ENCODE data around the gene FSHR.

Gene FSHR

GRCh38 chr2:48929571-48930301 lies 224.6 kb downstream of the FSHR start:
- no peak overlapping the region for H2BK120ac ChIP-seq (ENCODE audit: insufficient read depth, low read length, poor library complexity)
- H3K4me3 ChIP-seq (ENCODE audit: low read depth, low read length): no peak overlapping the region
- H3K9ac ChIP-seq (ENCODE audit: low read length): no peak overlapping the region
- H3K36me3 ChIP-seq (ENCODE audit: control insufficient read depth in 1 of 2, insufficient read depth in 2 of 2, low read length in 2 of 2): no peaks in the 10 kb centered on the region
- no peak overlapping the region for H3K4me2 ChIP-seq (ENCODE audit: low read length)
- H4K91ac ChIP-seq (ENCODE audit: low read depth, low read length): no peak overlapping the region
- no peak overlapping the region for H2BK12ac ChIP-seq (ENCODE audit: low read length)
- no peaks in the 10 kb centered on the region for H3K27me3 ChIP-seq (ENCODE audit: insufficient read depth, low read length)
- no peak overlapping the region for H4K12ac ChIP-seq (ENCODE audit: low read depth, low read length)
- no peak overlapping the region for H4K8ac ChIP-seq (ENCODE audit: low read depth, low read length)
- H3K9me3 ChIP-seq (ENCODE audit: insufficient read depth, low read depth, low read length): no peaks in the 10 kb centered on the region
- no peaks in the 10 kb centered on the region for H3K79me1 ChIP-seq (ENCODE audit: low read length)
- DNase-seq: no peak
- H3K4ac ChIP-seq (ENCODE audit: low read depth, low read length): no peak overlapping the region
- no peak overlapping the region for H3K14ac ChIP-seq (ENCODE audit: low read length)
- H3K4me1 ChIP-seq (ENCODE audit: control insufficient read depth in 1 of 2, insufficient read depth in 2 of 2, low read length in 2 of 2): no peaks in the 10 kb centered on the region
- no peak overlapping the region for H2AK5ac ChIP-seq (ENCODE audit: low read length)
- WGBS (ENCODE audit: extremely low coverage, insufficient coverage, insufficient read length): no CpG with 5 or more reads among the region's 6 CpGs
- no peaks in the 10 kb centered on the region for H3K79me2 ChIP-seq (ENCODE audit: control insufficient read depth, insufficient read depth, low read length, poor library complexity)
- no peak overlapping the region for H2BK5ac ChIP-seq (ENCODE audit: low read depth, low read length, poor library complexity)
- no peak overlapping the region for H3K23ac ChIP-seq (ENCODE audit: low read length)
- no peak overlapping the region for H3K18ac ChIP-seq (ENCODE audit: low read length)
- no peak overlapping the region for H3K27ac ChIP-seq (ENCODE audit: low read depth, low read length)
- no peak overlapping the region for H2AFZ ChIP-seq (ENCODE audit: insufficient read depth, low read length, poor library complexity)

- Histone ChIP-seq H3K79me2 (ENCODE audit: control insufficient read depth, insufficient read depth, low read length, poor library complexity) (no peaks in the 10 kb centered on the region), H3K27ac (ENCODE audit: low read depth, low read length) (no peak overlapping the region), H3K36me3 (ENCODE audit: control insufficient read depth in 1 of 2, insufficient read depth in 2 of 2, low read length in 2 of 2) (no peaks in the 10 kb centered on the region), H3K4ac (ENCODE audit: low read depth, low read length) (no peak overlapping the region), H3K9ac (ENCODE audit: low read length) (no peak overlapping the region), H4K12ac (ENCODE audit: low read depth, low read length) (no peak overlapping the region), H3K4me3 (ENCODE audit: low read depth, low read length) (no peak overlapping the region), H2BK12ac (ENCODE audit: low read length) (no peak overlapping the region), H3K9me3 (ENCODE audit: insufficient read depth, low read depth, low read length) (no peaks in the 10 kb centered on the region), H2BK120ac (ENCODE audit: insufficient read depth, low read length, poor library complexity) (no peak overlapping the region), H3K14ac (ENCODE audit: low read length) (no peak overlapping the region), H3K4me1 (ENCODE audit: control insufficient read depth in 1 of 2, insufficient read depth in 2 of 2, low read length in 2 of 2) (no peaks in the 10 kb centered on the region), H3K18ac (ENCODE audit: low read length) (no peak overlapping the region), H3K23ac (ENCODE audit: low read length) (no peak overlapping the region), H3K4me2 (ENCODE audit: low read length) (no peak overlapping the region), H2BK5ac (ENCODE audit: low read depth, low read length, poor library complexity) (no peak overlapping the region), H3K27me3 (ENCODE audit: insufficient read depth, low read length) (no peaks in the 10 kb centered on the region), H4K91ac (ENCODE audit: low read depth, low read length) (no peak overlapping the region), H4K8ac (ENCODE audit: low read depth, low read length) (no peak overlapping the region), H2AFZ (ENCODE audit: insufficient read depth, low read length, poor library complexity) (no peak overlapping the region), H3K79me1 (ENCODE audit: low read length) (no peaks in the 10 kb centered on the region), H2AK5ac (ENCODE audit: low read length) (no peak overlapping the region)
- no peak for DNase-seq
- WGBS (ENCODE audit: extremely low coverage, insufficient coverage, insufficient read length): no CpG with 5 or more reads among the region's 2 CpGs
These were observed 227.0 kb downstream of the FSHR start for GRCh38 chr2:48927355-48927754.

GRCh38 chr2:48915884-48916283 lies 238.4 kb downstream of the FSHR start:
- Histone ChIP-seq H4K91ac (ENCODE audit: low read depth, low read length) (no peak overlapping the region), H3K9ac (ENCODE audit: low read length) (no peak overlapping the region), H4K12ac (ENCODE audit: low read depth, low read length) (no peak overlapping the region), H3K4me2 (ENCODE audit: low read length) (no peak overlapping the region), H3K23ac (ENCODE audit: low read length) (no peak overlapping the region), H3K14ac (ENCODE audit: low read length) (no peak overlapping the region), H3K18ac (ENCODE audit: low read length) (no peak overlapping the region), H3K4me1 (ENCODE audit: control insufficient read depth in 1 of 2, insufficient read depth in 2 of 2, low read length in 2 of 2) (no peaks in the 10 kb centered on the region), H2AK5ac (ENCODE audit: low read length) (no peak overlapping the region), H2AFZ (ENCODE audit: insufficient read depth, low read length, poor library complexity) (no peak overlapping the region), H3K27me3 (ENCODE audit: insufficient read depth, low read length) (no peaks in the 10 kb centered on the region), H3K4ac (ENCODE audit: low read depth, low read length) (no peak overlapping the region), H4K8ac (ENCODE audit: low read depth, low read length) (no peak overlapping the region), H2BK120ac (ENCODE audit: insufficient read depth, low read length, poor library complexity) (no peak overlapping the region), H3K79me1 (ENCODE audit: low read length) (no peaks in the 10 kb centered on the region), H2BK5ac (ENCODE audit: low read depth, low read length, poor library complexity) (no peak overlapping the region), H3K9me3 (ENCODE audit: insufficient read depth, low read depth, low read length) (peaks cover 4% of the 10 kb centered on the region), H3K79me2 (ENCODE audit: control insufficient read depth, insufficient read depth, low read length, poor library complexity) (no peaks in the 10 kb centered on the region), H3K4me3 (ENCODE audit: low read depth, low read length) (no peak overlapping the region), H3K36me3 (ENCODE audit: control insufficient read depth in 1 of 2, insufficient read depth in 2 of 2, low read length in 2 of 2) (no peaks in the 10 kb centered on the region), H3K27ac (ENCODE audit: low read depth, low read length) (no peak overlapping the region), H2BK12ac (ENCODE audit: low read length) (no peak overlapping the region)
- WGBS (ENCODE audit: extremely low coverage, insufficient coverage, insufficient read length): no CpG with 5 or more reads among the region's 19 CpGs
- no peak for DNase-seq

- WGBS (ENCODE audit: extremely low coverage, insufficient coverage, insufficient read length): no CpG with 5 or more reads among the region's 10 CpGs
- H3K4me3 ChIP-seq (ENCODE audit: low read depth, low read length): no peak overlapping the region
- no peak overlapping the region for H2BK120ac ChIP-seq (ENCODE audit: insufficient read depth, low read length, poor library complexity)
- no peak overlapping the region for H2BK12ac ChIP-seq (ENCODE audit: low read length)
- peaks cover 4% of the 10 kb centered on the region for H3K9me3 ChIP-seq (ENCODE audit: insufficient read depth, low read depth, low read length)
- no peaks in the 10 kb centered on the region for H3K4me1 ChIP-seq (ENCODE audit: control insufficient read depth in 1 of 2, insufficient read depth in 2 of 2, low read length in 2 of 2)
- no peak overlapping the region for H3K4me2 ChIP-seq (ENCODE audit: low read length)
- no peak overlapping the region for H2AFZ ChIP-seq (ENCODE audit: insufficient read depth, low read length, poor library complexity)
- H4K91ac ChIP-seq (ENCODE audit: low read depth, low read length): no peak overlapping the region
- no peak overlapping the region for H4K12ac ChIP-seq (ENCODE audit: low read depth, low read length)
- DNase-seq: no peak
- H3K27ac ChIP-seq (ENCODE audit: low read depth, low read length): no peak overlapping the region
- no peak overlapping the region for H3K14ac ChIP-seq (ENCODE audit: low read length)
- H3K27me3 ChIP-seq (ENCODE audit: insufficient read depth, low read length): no peaks in the 10 kb centered on the region
- H3K23ac ChIP-seq (ENCODE audit: low read length): no peak overlapping the region
- H4K8ac ChIP-seq (ENCODE audit: low read depth, low read length): no peak overlapping the region
- H3K18ac ChIP-seq (ENCODE audit: low read length): no peak overlapping the region
- no peaks in the 10 kb centered on the region for H3K79me2 ChIP-seq (ENCODE audit: control insufficient read depth, insufficient read depth, low read length, poor library complexity)
- no peak overlapping the region for H2BK5ac ChIP-seq (ENCODE audit: low read depth, low read length, poor library complexity)
- no peak overlapping the region for H3K4ac ChIP-seq (ENCODE audit: low read depth, low read length)
- H3K36me3 ChIP-seq (ENCODE audit: control insufficient read depth in 1 of 2, insufficient read depth in 2 of 2, low read length in 2 of 2): no peaks in the 10 kb centered on the region
- no peak overlapping the region for H3K9ac ChIP-seq (ENCODE audit: low read length)
- no peak overlapping the region for H2AK5ac ChIP-seq (ENCODE audit: low read length)
- H3K79me1 ChIP-seq (ENCODE audit: low read length): no peaks in the 10 kb centered on the region
These were observed 239.1 kb downstream of the FSHR start for GRCh38 chr2:48915227-48915626.
